K562 (cell line): Measurements from ENCODE around the gene OSM.

Experiments
- ATF3 ChIP-seq, 2 experiments: fragments of 450-650 bp in 1 of 2; sonication (generic) in 1 of 2; formaldehyde crosslinking in 1 of 2; IDR thresholded peaks in 1 of 2; conservative IDR thresholded peaks in 1 of 2; 2 replicates each; pipeline versions ENCODE4 v1.6.1 to v1.8.1; 2016 to 2023; ENCODE audit warnings: mild to moderate bottlenecking in 2 of 2, moderate library complexity in 2 of 2, inconsistent platforms in 1 of 2, missing genetic modification reagents in 1 of 2
- ELF2 ChIP-seq: fragments of 250-450 bp; sonication (Bioruptor Pico); IDR thresholded peaks from 2 replicates; pipeline ENCODE4 v1.5.0; 2021; ENCODE audit warnings: mild to moderate bottlenecking
- FOXJ3 ChIP-seq: sonication (generic); formaldehyde crosslinking; IDR thresholded peaks from 2 replicates; pipeline ENCODE4 v1.4.0; 2020; ENCODE audit warnings: mild to moderate bottlenecking, missing genetic modification reagents
- SMARCE1 ChIP-seq: fragments of 450-650 bp; IDR thresholded peaks from 2 replicates; pipeline ENCODE4 v1.7.1; 2016; ENCODE audit warnings: mild to moderate bottlenecking

DNA sequence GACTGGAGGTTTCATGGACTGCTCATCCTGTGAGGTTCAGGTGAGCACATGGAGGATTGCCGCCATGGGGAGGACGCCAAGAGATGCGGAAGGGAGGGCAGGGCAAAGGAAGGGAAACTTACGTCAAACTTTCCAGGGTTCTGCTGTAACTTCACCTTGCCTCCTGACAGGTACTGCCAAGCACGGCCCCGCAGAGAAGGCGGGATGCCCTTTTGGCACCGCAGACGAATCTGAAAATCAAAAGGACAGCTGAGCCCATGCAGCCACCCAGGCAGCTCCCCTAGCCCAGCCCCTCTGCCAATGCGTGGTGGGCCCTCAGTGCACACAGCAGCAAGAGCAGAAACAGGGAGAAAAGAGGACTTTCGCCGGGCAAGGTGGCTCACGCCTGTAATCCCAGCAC is 32.7 kb upstream of the OSM start:
- no peak for TF ChIP-seq SMARCE1
- TF ChIP-seq ATF3 (IDR thresholded peaks at IDR 0.05): no peak
- no peak for TF ChIP-seq ATF3 (CRISPR knock-in tag; conservative IDR thresholded peaks at IDR 0.05)
- TF ChIP-seq FOXJ3 (CRISPR knock-in tag): no peak
- TF ChIP-seq ELF2 (CRISPR knock-in tag): no peak
